ENCODE data around the gene C8B.

GRCh38 chr1:56964349-56965017 lies 1.3 kb downstream of the C8B start:
- TF ChIP-seq, protein P1, sequence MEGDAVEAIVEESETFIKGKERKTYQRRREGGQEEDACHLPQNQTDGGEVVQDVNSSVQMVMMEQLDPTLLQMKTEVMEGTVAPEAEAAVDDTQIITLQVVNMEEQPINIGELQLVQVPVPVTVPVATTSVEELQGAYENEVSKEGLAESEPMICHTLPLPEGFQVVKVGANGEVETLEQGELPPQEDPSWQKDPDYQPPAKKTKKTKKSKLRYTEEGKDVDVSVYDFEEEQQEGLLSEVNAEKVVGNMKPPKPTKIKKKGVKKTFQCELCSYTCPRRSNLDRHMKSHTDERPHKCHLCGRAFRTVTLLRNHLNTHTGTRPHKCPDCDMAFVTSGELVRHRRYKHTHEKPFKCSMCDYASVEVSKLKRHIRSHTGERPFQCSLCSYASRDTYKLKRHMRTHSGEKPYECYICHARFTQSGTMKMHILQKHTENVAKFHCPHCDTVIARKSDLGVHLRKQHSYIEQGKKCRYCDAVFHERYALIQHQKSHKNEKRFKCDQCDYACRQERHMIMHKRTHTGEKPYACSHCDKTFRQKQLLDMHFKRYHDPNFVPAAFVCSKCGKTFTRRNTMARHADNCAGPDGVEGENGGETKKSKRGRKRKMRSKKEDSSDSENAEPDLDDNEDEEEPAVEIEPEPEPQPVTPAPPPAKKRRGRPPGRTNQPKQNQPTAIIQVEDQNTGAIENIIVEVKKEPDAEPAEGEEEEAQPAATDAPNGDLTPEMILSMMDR (IDR thresholded peaks at IDR 0.05; ENCODE audit: poor library complexity, severe bottlenecking), result no peak
- TF ChIP-seq EZH2 (IDR thresholded peaks at IDR 0.05; ENCODE audit: borderline replicate concordance, insufficient read depth, low read length, poor library complexity, severe bottlenecking), result no peak
- no peak for TF ChIP-seq MXI1 (conservative IDR thresholded peaks at IDR 0.05; ENCODE audit: poor library complexity, severe bottlenecking)
- no peak for TF ChIP-seq TAF1 (IDR thresholded peaks at IDR 0.05; ENCODE audit: low read depth)
